GM20000 (cell line): ENCODE data around the gene SYT13.

Experiments
- DNase-seq: peaks from one replicate; pipeline ENCODE4 v3.0.0; 2012; ENCODE audit warnings: low spot score
- CTCF ChIP-seq: IDR thresholded peaks from 2 replicates; pipeline ENCODE4 v1.5.1; 2012; ENCODE audit warnings: mild to moderate bottlenecking, control low read depth; ENCODE audit errors: extremely low read depth, missing control alignments

SYT13 gene

GRCh38 chr11:45265969-45266675, 20.0 kb downstream of the SYT13 start:
- TF ChIP-seq CTCF: no peak
- no peak for DNase-seq

- no peak for DNase-seq
- no peak for TF ChIP-seq CTCF
Observed at GRCh38 chr11:45264839-45265515, 21.2 kb downstream of the SYT13 start.

DNA sequence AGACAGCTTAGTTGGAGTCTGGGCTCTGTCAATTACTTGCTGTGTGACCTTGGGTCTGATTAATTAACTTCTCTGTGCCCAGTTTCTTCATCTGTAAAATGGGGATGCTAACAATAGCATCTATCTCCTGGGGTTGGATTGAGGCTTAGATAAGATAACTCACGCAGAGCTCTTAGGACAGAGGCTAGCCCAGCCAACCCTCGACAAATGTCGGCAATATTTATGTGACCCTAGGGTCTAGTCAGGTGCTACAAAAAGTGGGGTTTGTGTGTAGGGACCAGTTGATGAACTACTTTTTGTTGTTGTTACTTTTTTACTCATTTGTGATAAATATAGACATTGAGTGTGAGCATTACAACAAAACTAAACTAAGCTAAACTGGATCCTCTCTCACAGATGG, 22.4 kb downstream of the SYT13 start:
- no peak for TF ChIP-seq CTCF
- DNase-seq: no peak

DNA sequence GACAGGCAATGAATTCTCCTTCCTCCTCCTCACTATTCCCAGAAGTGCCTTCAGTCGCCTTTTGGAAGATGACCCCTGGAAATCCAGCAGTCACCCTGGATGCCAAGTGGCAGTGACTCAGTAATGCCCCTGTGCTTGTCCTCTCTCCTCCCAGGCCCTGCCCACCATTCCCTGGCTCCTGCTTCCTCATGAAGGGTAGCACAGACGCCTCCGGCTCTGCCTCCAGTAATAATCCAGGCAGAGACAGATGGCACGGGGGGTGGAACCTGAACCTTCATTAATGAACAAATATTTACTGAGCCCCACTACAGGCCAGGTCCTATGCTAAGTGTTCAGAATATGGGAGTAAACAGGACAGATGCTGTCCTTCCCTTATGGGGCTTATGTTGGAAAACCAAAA, 23.2 kb downstream of the SYT13 start:
- no peak for DNase-seq
- TF ChIP-seq CTCF: no peak

GRCh38 chr11:45260071-45260470, 26.1 kb downstream of the SYT13 start:
- TF ChIP-seq CTCF: no peak
- DNase-seq: no peak

DNA sequence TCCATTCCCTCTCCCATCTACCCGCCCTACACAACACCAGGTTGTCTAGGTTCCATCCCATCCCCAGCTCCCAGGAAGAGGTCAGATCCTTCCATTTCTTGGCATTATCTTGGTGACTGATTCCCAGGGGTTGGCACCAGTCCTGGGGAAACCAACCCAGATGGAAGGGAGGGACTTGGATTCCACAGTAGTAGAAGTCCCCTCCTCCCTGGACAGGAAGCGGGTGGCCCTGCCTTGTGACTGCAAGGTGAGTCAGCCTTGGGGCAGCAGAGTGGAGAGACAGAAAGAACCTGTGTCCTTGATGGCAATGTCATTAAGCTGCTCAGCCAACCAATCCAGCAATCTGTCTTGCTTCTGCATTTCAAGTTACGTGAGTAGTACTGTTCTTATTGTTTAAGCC, 26.5 kb downstream of the SYT13 start:
- no peak for TF ChIP-seq CTCF
- no peak for DNase-seq

GRCh38 chr11:45258982-45259530, 27.1 kb downstream of the SYT13 start:
- no peak for TF ChIP-seq CTCF
- no peak for DNase-seq
